GM19099 (cell line): Measurements from ENCODE around the gene AMOTL2.

Source experiments
- POLR2A ChIP-seq: IDR thresholded peaks from 3 replicates; pipeline ENCODE4 v1.6.1; 2011; ENCODE audit warnings: low read depth; ENCODE audit not compliant: insufficient read length; ENCODE audit errors: extremely low read depth

The AMOTL2 gene

GRCh38 chr3:134354612-134355251, 19.5 kb downstream of the AMOTL2 start:
- TF ChIP-seq POLR2A, result no peak

GRCh38 chr3:134353831-134354611, 20.2 kb downstream of the AMOTL2 start:
- no peak for TF ChIP-seq POLR2A

GRCh38 chr3:134353171-134353825, 20.9 kb downstream of the AMOTL2 start:
- no peak for TF ChIP-seq POLR2A

GRCh38 chr3:134352031-134352671, 22.1 kb downstream of the AMOTL2 start:
- TF ChIP-seq POLR2A, result no peak

GRCh38 chr3:134351427-134351826, 22.8 kb downstream of the AMOTL2 start:
- no peak for TF ChIP-seq POLR2A

- TF ChIP-seq POLR2A, result no peak
These were observed 23.4 kb downstream of the AMOTL2 start for GRCh38 chr3:134350861-134351311.

GRCh38 chr3:134350266-134350665, 24.0 kb downstream of the AMOTL2 start:
- no peak for TF ChIP-seq POLR2A

GRCh38 chr3:134348524-134348923, 25.7 kb downstream of the AMOTL2 start:
- no peak for TF ChIP-seq POLR2A

- no peak for TF ChIP-seq POLR2A
These were observed 26.7 kb downstream of the AMOTL2 start for GRCh38 chr3:134347551-134347950.

GRCh38 chr3:134346744-134347143, 27.5 kb downstream of the AMOTL2 start:
- TF ChIP-seq POLR2A, result no peak

GRCh38 chr3:134345202-134345601, 29.0 kb downstream of the AMOTL2 start:
- no peak for TF ChIP-seq POLR2A

GRCh38 chr3:134344560-134344959, 29.7 kb downstream of the AMOTL2 start:
- TF ChIP-seq POLR2A, result no peak

- TF ChIP-seq POLR2A, result no peak
These were observed 32.0 kb downstream of the AMOTL2 start for GRCh38 chr3:134342259-134342658.

GRCh38 chr3:134341389-134341788, 32.9 kb downstream of the AMOTL2 start:
- TF ChIP-seq POLR2A, result no peak

- TF ChIP-seq POLR2A, result no peak
These were observed 33.3 kb downstream of the AMOTL2 start for GRCh38 chr3:134340982-134341365.

- TF ChIP-seq POLR2A, result no peak
These were observed 33.8 kb downstream of the AMOTL2 start for GRCh38 chr3:134340362-134340981.

GRCh38 chr3:134339913-134340312, 34.3 kb downstream of the AMOTL2 start:
- no peak for TF ChIP-seq POLR2A
